ENCODE data around the gene LCMT1. TPM values are rescaled to one million over a fixed set of nuclear protein-coding genes. Genes with fewer than 3 reads are reported as not detected.

The LCMT1 gene
- total and polyA plus RNA-seq, 2 of the 13 experiments (the other 11 are each of a cell fraction or from before 2014, with no cell fraction given): 41.2 to 48.7 TPM

GRCh38 chr16:25066747-25067631, 44.6 kb upstream of the LCMT1 start (continued):
- TF ChIP-seq ZBTB2 (CRISPR knock-in tag; IDR thresholded peaks at IDR 0.05; ENCODE audit: low read depth) (0 out of 2 replicates have a peak, but pooled peaks have one; percentile 51), ZNF33A (CRISPR knock-in tag; IDR thresholded peaks at IDR 0.05; ENCODE audit: borderline replicate concordance) (no peak), REXO4 (CRISPR knock-in tag; IDR thresholded peaks at IDR 0.05; ENCODE audit: borderline replicate concordance) (no peak), MIER2 (CRISPR knock-in tag; IDR thresholded peaks at IDR 0.05) (no peak), ZNF839 (CRISPR knock-in tag; IDR thresholded peaks at IDR 0.05; ENCODE audit: borderline replicate concordance) (no peak), MAFF (IDR thresholded peaks at IDR 0.05; ENCODE audit: low read depth, low read length) (no peak), FOXC1 (CRISPR knock-in tag; IDR thresholded peaks at IDR 0.05; ENCODE audit: borderline replicate concordance) (peak; percentile 48; the same call in 1 of the 2 replicates), PHF21A (CRISPR knock-in tag; IDR thresholded peaks at IDR 0.05) (no peak), DRAP1 (CRISPR knock-in tag; IDR thresholded peaks at IDR 0.05) (peak; percentile 33; the same call in 1 of the 2 replicates), ZBTB21 (CRISPR knock-in tag; IDR thresholded peaks at IDR 0.05) (no peak), GPN1 (CRISPR knock-in tag; IDR thresholded peaks at IDR 0.05; ENCODE audit: borderline replicate concordance) (0 out of 2 replicates have a peak, but pooled peaks have one; percentile 13), THAP7 (CRISPR knock-in tag; IDR thresholded peaks at IDR 0.05) (no peak), ZNF350 (CRISPR knock-in tag; IDR thresholded peaks at IDR 0.05; ENCODE audit: borderline replicate concordance, low read depth) (peak; percentile 63), KDM3A (CRISPR knock-in tag; IDR thresholded peaks at IDR 0.05; ENCODE audit: low read depth) (0 out of 2 replicates have a peak, but pooled peaks have one; percentile 38), CREBL2 (CRISPR knock-in tag; IDR thresholded peaks at IDR 0.05; ENCODE audit: borderline replicate concordance) (no peak), NR2F2 (IDR thresholded peaks at IDR 0.05; ENCODE audit: borderline replicate concordance, low read depth) (no peak), BRF2 (CRISPR knock-in tag; IDR thresholded peaks at IDR 0.05) (no peak), ISX (CRISPR knock-in tag; conservative IDR thresholded peaks at IDR 0.05) (no peak), PHB2 (IDR thresholded peaks at IDR 0.05; ENCODE audit: partially characterized antibody) (no peak), CREM (IDR thresholded peaks at IDR 0.05) (no peak), CREM (CRISPR knock-in tag; IDR thresholded peaks at IDR 0.05) (no peak), CEBPG (CRISPR knock-in tag; IDR thresholded peaks at IDR 0.05) (no peak), ZSCAN22 (CRISPR knock-in tag; IDR thresholded peaks at IDR 0.05) (no peak), ATF6 (CRISPR knock-in tag; conservative IDR thresholded peaks at IDR 0.05) (no peak; the same call in 1 of the 2 replicates), KLF16 (CRISPR knock-in tag; IDR thresholded peaks at IDR 0.05) (peak in 1 of 2 experiments; percentile 42; a peak in 2 of 4 replicates)
